Measurements from ENCODE around the gene ETV3L.

ETV3L gene

GRCh38 chr1:157111396-157112165 lies 12.0 kb upstream of the ETV3L start:
- Histone ChIP-seq H3K4me3 (ENCODE audit: low read depth, low read length) (no peak overlapping the region), H3K9me3 (no peaks in the 10 kb centered on the region), H3K27me3 (no peaks in the 10 kb centered on the region; the same call in 1 of the 2 replicates), H3K4me1 (no peaks in the 10 kb centered on the region), H3K36me3 (no peaks in the 10 kb centered on the region)
- TF ChIP-seq, protein P1, sequence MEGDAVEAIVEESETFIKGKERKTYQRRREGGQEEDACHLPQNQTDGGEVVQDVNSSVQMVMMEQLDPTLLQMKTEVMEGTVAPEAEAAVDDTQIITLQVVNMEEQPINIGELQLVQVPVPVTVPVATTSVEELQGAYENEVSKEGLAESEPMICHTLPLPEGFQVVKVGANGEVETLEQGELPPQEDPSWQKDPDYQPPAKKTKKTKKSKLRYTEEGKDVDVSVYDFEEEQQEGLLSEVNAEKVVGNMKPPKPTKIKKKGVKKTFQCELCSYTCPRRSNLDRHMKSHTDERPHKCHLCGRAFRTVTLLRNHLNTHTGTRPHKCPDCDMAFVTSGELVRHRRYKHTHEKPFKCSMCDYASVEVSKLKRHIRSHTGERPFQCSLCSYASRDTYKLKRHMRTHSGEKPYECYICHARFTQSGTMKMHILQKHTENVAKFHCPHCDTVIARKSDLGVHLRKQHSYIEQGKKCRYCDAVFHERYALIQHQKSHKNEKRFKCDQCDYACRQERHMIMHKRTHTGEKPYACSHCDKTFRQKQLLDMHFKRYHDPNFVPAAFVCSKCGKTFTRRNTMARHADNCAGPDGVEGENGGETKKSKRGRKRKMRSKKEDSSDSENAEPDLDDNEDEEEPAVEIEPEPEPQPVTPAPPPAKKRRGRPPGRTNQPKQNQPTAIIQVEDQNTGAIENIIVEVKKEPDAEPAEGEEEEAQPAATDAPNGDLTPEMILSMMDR (IDR thresholded peaks at IDR 0.05; ENCODE audit: low read depth, low read length) = no peak
- no peak for DNase-seq

GRCh38 chr1:157110686-157111085 lies 11.1 kb upstream of the ETV3L start:
- DNase-seq = no peak
- TF ChIP-seq, protein P1 (IDR thresholded peaks at IDR 0.05; ENCODE audit: low read depth, low read length) = no peak
- Histone ChIP-seq H3K27me3 (no peaks in the 10 kb centered on the region; the same call in 1 of the 2 replicates), H3K4me1 (no peaks in the 10 kb centered on the region), H3K4me3 (ENCODE audit: low read depth, low read length) (no peak overlapping the region), H3K36me3 (no peaks in the 10 kb centered on the region), H3K9me3 (no peaks in the 10 kb centered on the region)

- TF ChIP-seq, protein P1 (IDR thresholded peaks at IDR 0.05; ENCODE audit: low read depth, low read length) = no peak
- Histone ChIP-seq H3K36me3 (no peaks in the 10 kb centered on the region), H3K27me3 (no peaks in the 10 kb centered on the region; the same call in 1 of the 2 replicates), H3K4me3 (ENCODE audit: low read depth, low read length) (no peak overlapping the region), H3K9me3 (no peaks in the 10 kb centered on the region), H3K4me1 (no peaks in the 10 kb centered on the region)
- DNase-seq = no peak
Measured at GRCh38 chr1:157110003-157110402, 10.4 kb upstream of the ETV3L start.

DNA sequence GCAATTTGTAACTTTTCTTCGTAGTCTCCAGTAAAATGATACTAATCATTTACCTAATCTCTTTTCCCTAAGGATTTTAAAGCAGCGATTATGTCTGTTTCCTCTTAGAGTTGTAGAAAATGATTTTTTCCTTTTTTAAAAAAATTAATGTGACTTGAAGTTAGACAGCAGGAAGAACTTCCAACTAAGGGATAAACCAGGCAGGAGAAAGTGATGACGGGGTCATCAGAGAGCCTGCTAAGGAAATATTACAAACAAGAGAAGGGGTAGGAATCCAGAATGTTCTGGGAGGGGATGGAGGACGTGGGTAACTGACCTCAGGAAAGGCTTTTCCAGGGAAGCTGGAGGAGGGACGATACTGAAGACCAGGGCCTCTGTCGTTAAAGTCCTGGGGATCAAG lies 8.8 kb upstream of the ETV3L start:
- Histone ChIP-seq H3K4me3 (ENCODE audit: low read depth, low read length) (no peak overlapping the region), H3K27me3 (no peaks in the 10 kb centered on the region; the same call in 1 of the 2 replicates), H3K9me3 (no peaks in the 10 kb centered on the region), H3K4me1 (no peaks in the 10 kb centered on the region), H3K36me3 (no peaks in the 10 kb centered on the region)
- DNase-seq = no peak
- TF ChIP-seq, protein P1 (IDR thresholded peaks at IDR 0.05; ENCODE audit: low read depth, low read length) = no peak

- Histone ChIP-seq H3K36me3 (no peaks in the 10 kb centered on the region), H3K27me3 (no peaks in the 10 kb centered on the region; the same call in 1 of the 2 replicates), H3K4me3 (ENCODE audit: low read depth, low read length) (no peak overlapping the region), H3K9me3 (no peaks in the 10 kb centered on the region), H3K4me1 (no peaks in the 10 kb centered on the region)
- no peak for DNase-seq
- TF ChIP-seq, protein P1 (IDR thresholded peaks at IDR 0.05; ENCODE audit: low read depth, low read length) = no peak
Measured at GRCh38 chr1:157107702-157108101, 8.1 kb upstream of the ETV3L start.

DNA sequence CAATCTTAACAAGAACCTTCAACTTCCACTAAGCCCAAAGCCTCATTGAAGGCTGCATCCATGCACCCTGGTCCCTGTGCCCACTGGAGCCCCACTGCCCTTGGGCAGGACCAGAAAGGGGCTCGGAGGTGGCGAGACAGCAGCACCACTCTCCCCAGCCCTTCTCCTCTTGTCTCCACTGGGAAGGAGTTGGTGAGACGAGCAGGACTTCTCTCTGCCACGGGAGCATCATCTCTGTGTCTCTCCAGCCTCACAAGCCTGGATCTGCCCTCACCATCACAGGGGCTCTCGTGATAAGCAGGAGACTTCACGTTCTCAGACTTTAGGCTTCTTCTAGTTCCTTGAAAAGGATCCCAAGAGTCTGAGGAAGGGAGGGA lies 7.2 kb upstream of the ETV3L start:
- no peaks in the 10 kb centered on the region; the same call in 1 of the 2 replicates for H3K27me3 ChIP-seq
- no peaks in the 10 kb centered on the region for H3K9me3 ChIP-seq
- no peak for DNase-seq
- no peak overlapping the region for H3K4me3 ChIP-seq (ENCODE audit: low read depth, low read length)
- no peaks in the 10 kb centered on the region for H3K4me1 ChIP-seq
- H3K36me3 ChIP-seq = no peaks in the 10 kb centered on the region
- TF ChIP-seq, protein P1 (IDR thresholded peaks at IDR 0.05; ENCODE audit: low read depth, low read length) = no peak
